HG02973 (cell line): ENCODE results near the gene IGFL1.
"Not testable (repeated sequence)": the region's sequence is repeated elsewhere in the genome, so short reads cannot be mapped to it uniquely, and the experiment has no call there.

Experiments
- ATAC-seq: cut with Tn5 transposase; IDR thresholded peaks from one replicate; pipeline ENCODE4 v1.9.1; 2021; ENCODE audit warnings: moderate library complexity; ENCODE audit not compliant: unreplicated experiment

IGFL1 gene

GRCh38 chr19:46264801-46265200 lies 35.3 kb downstream of the IGFL1 start:
- ATAC-seq = not testable (repeated sequence)

- no peak for ATAC-seq
Observed at GRCh38 chr19:46265217-46265828, 35.8 kb downstream of the IGFL1 start.

GRCh38 chr19:46269101-46269500 lies 39.6 kb downstream of the IGFL1 start:
- ATAC-seq = no peak

GRCh38 chr19:46270521-46271256 lies 41.1 kb downstream of the IGFL1 start:
- no peak for ATAC-seq

GRCh38 chr19:46271481-46272197 lies 42.1 kb downstream of the IGFL1 start:
- ATAC-seq = no peak

- not testable (repeated sequence) for ATAC-seq
Observed at GRCh38 chr19:46273931-46274330, 44.4 kb downstream of the IGFL1 start.

GRCh38 chr19:46279177-46279576 lies 49.6 kb downstream of the IGFL1 start:
- ATAC-seq = no peak
